ENCODE results near the gene CYP2A7. TPM values are rescaled to one million over a fixed set of nuclear protein-coding genes. Genes with fewer than 3 reads are reported as not detected.
"Not testable (repeated sequence)": the region's sequence is repeated elsewhere in the genome, so short reads cannot be mapped to it uniquely, and the experiment has no call there.

Gene CYP2A7
- total RNA-seq, 1 donor from 2014 or later = not detected

- intact Hi-C loops (cut with micrococcal nuclease) = no loop called here
- H3K9me3 Mint-ChIP-seq = no peaks in the 10 kb centered on the region
- no peak for ATAC-seq (ENCODE audit: low read depth)
- H3K4me1 Mint-ChIP-seq = no peaks in the 10 kb centered on the region
- H3K27ac Mint-ChIP-seq = no peak overlapping the region
- DNase-seq = no peak
- H3K4me3 Mint-ChIP-seq = no peak overlapping the region
- CTCF ChIA-PET = no interaction called here
- POLR2A ChIA-PET = no interaction called here
- H3K27me3 Mint-ChIP-seq = no peaks in the 10 kb centered on the region
- no peaks in the 10 kb centered on the region for H3K36me3 Mint-ChIP-seq (ENCODE audit: low read depth)
- TF ChIP-seq CTCF (IDR thresholded peaks at IDR 0.05) = no peak
These were observed 45.1 kb downstream of the CYP2A7 start for GRCh38 chr19:40836754-40837429.

DNA sequence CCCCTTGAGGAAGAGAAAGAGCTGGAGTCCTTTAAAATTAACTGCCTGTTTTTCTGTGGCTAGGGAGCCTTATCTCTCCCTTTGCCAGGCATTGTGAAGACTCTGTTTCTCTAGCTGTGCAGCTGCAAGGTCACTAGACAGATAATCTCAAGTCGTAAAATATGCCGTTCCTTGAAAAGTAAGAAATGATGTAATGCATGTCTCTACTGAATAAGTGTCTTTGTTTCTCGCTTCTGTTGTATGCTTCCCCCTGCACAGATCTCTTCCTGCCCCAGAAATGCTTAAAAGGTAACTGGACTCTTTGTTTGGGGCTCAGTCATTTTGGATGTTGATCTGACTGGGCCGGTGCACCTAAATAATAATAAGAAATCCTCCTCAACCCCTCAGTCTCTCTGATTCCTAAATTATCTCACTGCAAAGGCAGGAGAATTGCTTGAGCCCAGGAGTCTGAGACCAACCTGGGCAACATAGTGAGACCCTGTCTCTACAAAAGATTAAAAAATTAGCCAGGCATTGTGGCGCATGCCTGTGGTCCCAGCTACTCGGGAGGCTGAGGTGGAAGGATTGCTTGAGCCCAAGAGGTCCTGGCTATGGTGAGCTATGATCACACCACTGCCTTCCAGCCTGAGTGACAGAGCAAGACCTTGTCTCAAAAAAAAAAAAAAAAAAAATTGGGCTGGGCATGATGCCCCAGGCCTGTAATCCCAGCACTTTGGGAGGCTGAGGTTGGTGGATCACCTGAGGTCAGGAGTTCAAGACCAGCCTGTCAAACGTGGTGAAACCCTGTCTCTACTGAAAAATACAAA is 48.1 kb downstream of the CYP2A7 start:
- H3K4me3 Mint-ChIP-seq; POLR2A ChIA-PET; DNase-seq; CTCF ChIA-PET; ATAC-seq (ENCODE audit: low read depth); H3K36me3 Mint-ChIP-seq (ENCODE audit: low read depth); H3K9me3 Mint-ChIP-seq; H3K4me1 Mint-ChIP-seq; intact Hi-C loops (cut with micrococcal nuclease); H3K27me3 Mint-ChIP-seq; H3K27ac Mint-ChIP-seq: not testable (repeated sequence)

DNA sequence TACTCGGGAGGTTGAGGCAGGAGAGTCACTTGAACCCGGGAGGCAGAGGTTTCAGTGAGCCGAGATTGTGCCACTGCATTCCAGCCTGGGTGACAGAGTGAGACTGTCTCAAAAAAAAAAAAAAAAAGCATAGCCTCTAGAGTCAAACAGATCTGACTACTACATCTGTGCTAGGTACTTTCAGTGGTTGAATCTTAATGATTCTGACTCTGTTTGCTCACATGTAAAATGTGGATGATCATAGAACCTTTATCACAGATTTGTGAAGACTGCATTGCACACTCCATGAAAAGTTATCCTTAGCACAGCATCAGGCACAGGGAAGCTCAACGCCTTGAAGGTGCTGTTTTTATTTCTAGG is 49.6 kb downstream of the CYP2A7 start:
- POLR2A ChIA-PET; ATAC-seq (ENCODE audit: low read depth); H3K27ac Mint-ChIP-seq; intact Hi-C loops (cut with micrococcal nuclease); CTCF ChIA-PET; H3K4me1 Mint-ChIP-seq; H3K27me3 Mint-ChIP-seq; H3K4me3 Mint-ChIP-seq; H3K9me3 Mint-ChIP-seq; DNase-seq: not testable (repeated sequence)
- H3K36me3 Mint-ChIP-seq (ENCODE audit: low read depth) = peaks cover 11% of the 10 kb centered on the region

- DNase-seq = no peak
- POLR2A ChIA-PET = no interaction called here
- no peak for ATAC-seq (ENCODE audit: low read depth)
- Mint-ChIP-seq H3K27me3 (no peaks in the 10 kb centered on the region), H3K4me1 (no peaks in the 10 kb centered on the region), H3K4me3 (no peak overlapping the region), H3K36me3 (ENCODE audit: low read depth) (peaks cover 17% of the 10 kb centered on the region), H3K27ac (no peak overlapping the region), H3K9me3 (peaks cover 5% of the 10 kb centered on the region)
- CTCF ChIA-PET = no interaction called here
- intact Hi-C loops (cut with micrococcal nuclease) = no loop called here
- no peak for TF ChIP-seq CTCF (IDR thresholded peaks at IDR 0.05)
These were observed 50.3 kb downstream of the CYP2A7 start for GRCh38 chr19:40831502-40832430.

- DNase-seq; H3K4me1 Mint-ChIP-seq; CTCF ChIA-PET; POLR2A ChIA-PET; intact Hi-C loops (cut with micrococcal nuclease); H3K27me3 Mint-ChIP-seq; ATAC-seq (ENCODE audit: low read depth); H3K27ac Mint-ChIP-seq; H3K9me3 Mint-ChIP-seq; H3K4me3 Mint-ChIP-seq: not testable (repeated sequence)
- H3K36me3 Mint-ChIP-seq (ENCODE audit: low read depth) = peaks cover 17% of the 10 kb centered on the region
These were observed 51.3 kb downstream of the CYP2A7 start for GRCh38 chr19:40830741-40831140.

GRCh38 chr19:40829205-40829604 is 52.8 kb downstream of the CYP2A7 start:
- Mint-ChIP-seq H3K4me3 (no peak overlapping the region), H3K36me3 (ENCODE audit: low read depth) (peaks cover 17% of the 10 kb centered on the region), H3K27ac (no peak overlapping the region), H3K9me3 (peaks cover 5% of the 10 kb centered on the region), H3K4me1 (no peaks in the 10 kb centered on the region), H3K27me3 (no peaks in the 10 kb centered on the region)
- CTCF ChIA-PET = no interaction called here
- no peak for ATAC-seq (ENCODE audit: low read depth)
- DNase-seq = no peak
- intact Hi-C loops (cut with micrococcal nuclease) = no loop called here
- POLR2A ChIA-PET = no interaction called here
- no peak for TF ChIP-seq CTCF (IDR thresholded peaks at IDR 0.05)

Measured in activated B cell treated with CpG ODN at 0.5 μM for 24 hours (primary cell).